Stromal cell of bone marrow (primary cell): ENCODE measurements around the gene SLC23A2.
A peak's percentile ranks its signal among the peaks of the same experiment; 100 is the strongest.

Source experiments
- DNase-seq: peaks from one replicate; pipeline ENCODE4 v3.0.0-alpha.2; 2012; ENCODE audit warnings: low read depth

Gene SLC23A2

GRCh38 chr20:4844751-4845465, 156.4 kb downstream of the SLC23A2 start:
- DNase-seq = no peak

GRCh38 chr20:4844325-4844724, 157.0 kb downstream of the SLC23A2 start:
- DNase-seq = no peak

DNA sequence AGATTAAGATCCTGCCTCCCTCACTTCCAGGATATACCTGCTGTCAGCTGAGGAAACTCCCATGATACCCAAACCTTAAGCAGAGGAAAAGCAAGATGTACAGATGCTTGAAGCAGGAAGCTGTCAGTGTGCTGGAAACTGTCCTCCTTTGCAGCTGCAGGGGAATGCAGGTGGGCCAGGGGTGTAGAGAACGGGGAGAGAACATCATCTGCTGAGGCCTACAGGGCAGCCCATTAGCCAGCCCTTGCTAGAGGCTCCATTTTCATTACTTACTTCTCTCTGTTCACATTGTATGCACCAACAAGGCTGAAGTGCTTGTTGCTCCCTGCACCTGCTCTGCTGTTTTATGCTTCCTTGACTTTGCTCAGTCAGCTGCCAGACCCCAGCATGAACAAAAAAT, 160.5 kb downstream of the SLC23A2 start:
- no peak for DNase-seq

GRCh38 chr20:4838526-4838925, 162.8 kb downstream of the SLC23A2 start:
- DNase-seq = no peak

DNA sequence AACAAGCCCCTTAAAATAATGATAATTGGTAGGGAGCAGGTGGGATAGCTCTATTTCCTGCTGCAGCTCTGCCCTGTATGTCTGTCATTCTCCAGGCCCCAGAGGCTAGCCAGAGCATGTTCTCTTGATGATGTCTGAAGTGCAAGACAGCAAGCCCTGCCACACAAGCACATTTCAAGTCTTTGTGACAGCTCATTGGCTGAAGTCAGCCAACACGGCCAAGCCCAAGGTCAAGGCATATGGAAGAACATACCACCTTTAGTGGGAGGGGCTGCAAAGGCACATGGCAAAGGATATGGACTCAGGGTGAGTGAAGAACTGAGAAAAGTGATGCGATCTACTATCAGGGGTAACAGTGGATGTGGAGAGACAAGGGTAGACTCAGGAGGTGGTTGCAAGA, 163.6 kb downstream of the SLC23A2 start:
- DNase-seq = no peak

DNA sequence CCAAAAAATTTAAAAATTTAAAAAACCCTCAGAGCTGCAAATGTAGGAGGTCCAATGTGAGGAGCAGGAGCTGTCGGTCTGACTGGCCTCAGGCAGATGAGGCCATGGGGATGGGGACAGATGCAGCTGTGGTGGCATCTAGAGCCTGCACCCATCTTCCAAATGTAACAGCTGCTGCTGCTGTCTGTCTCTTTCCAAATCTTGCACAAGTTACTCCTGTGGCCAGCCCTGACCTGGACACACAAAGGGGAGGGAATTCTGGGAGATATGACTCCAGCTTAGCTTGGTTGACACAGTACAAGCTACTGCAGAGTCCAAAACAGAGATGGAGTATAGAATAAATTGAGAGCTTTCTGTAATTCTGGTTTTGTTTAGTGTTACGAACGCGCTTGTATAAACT, 164.4 kb downstream of the SLC23A2 start:
- DNase-seq = no peak

- DNase-seq = no peak
Measured at GRCh38 chr20:4836473-4836872, 164.8 kb downstream of the SLC23A2 start.

GRCh38 chr20:4835244-4836177, 165.8 kb downstream of the SLC23A2 start:
- DNase-seq = no peak

DNA sequence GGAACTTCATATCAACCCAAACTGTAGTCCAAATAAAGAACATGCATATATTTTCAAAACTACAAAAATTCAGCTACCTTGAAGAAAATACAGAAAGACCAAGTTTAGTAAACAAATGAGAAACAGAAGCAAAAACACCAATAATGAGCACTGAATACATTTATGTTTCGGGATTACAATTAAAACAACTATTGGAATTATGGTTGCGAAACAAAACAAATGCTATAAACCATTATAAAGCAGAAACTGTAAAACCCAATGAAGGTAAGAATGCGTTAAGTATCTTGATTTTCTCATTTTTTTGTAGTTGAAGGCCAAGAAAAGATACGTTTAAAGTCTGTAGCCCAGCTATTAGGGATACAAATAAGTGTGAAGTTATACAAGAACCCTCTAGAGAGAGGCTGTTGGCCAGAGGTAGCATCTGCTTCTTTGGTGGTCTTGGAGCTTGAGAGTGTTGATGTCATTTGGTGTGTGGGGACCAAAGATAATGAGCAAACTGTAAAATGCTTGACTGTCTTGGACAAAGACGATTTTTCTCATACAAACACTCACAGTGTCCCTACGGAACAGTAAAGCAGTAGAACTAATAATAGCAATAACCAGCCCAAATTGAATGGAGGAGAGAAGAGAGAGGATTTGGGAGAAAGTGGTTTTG, 168.1 kb downstream of the SLC23A2 start:
- DNase-seq = no peak

GRCh38 chr20:4832469-4832868, 168.8 kb downstream of the SLC23A2 start:
- no peak for DNase-seq

DNA sequence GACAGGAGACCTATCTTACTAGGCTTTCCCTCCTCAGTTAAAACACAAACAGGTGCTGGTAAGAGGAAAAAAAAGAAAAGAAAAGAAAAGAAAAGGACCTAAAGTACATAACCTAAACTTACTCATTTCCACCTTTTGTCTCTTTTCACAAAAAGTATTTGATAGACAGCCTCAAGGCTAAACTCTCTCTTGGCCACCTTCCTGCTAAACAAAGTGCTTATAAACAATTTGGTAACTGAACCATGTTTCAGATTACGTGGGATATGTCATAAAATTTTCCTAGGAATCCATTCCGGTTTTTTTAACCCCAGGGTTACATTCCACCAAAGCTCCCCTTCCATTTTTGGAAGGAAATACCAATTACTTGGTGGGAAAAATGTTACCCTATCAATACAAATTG, 170.6 kb downstream of the SLC23A2 start:
- DNase-seq = no peak

- no peak for DNase-seq
Measured at GRCh38 chr20:4830259-4830658, 171.1 kb downstream of the SLC23A2 start.

DNA sequence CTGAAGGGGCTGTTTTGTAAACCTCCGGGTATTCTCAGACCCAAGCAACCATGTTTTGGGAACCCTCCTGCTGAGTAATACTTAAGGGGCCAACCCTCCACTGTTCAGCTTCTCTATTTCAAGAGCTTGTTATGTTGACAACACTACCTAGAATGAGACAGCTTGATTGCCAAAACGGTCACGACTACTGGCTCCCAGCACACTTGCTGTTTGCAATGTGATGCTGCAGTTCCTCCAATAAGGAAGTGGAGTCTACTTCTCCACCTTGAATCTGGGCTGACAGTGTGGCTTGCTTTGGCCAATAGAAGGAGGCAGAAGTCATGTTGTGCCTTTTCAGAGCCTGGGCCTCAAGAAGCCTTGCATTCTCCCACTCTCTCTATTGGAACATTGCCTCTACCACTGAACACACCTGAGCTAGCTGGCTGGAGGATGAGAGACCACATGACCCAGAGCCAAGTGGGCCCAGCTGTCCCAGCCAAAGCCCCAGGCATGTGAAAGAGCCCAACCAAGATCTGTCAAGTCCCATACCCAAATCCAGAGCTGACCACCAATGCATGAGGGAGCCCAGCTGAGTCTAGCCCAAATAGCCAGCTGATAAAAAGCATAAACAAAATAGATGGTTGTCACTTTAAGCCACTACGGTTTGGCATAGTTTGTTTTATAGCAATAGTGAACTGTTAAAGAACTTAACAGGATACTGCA, 171.6 kb downstream of the SLC23A2 start:
- no peak for DNase-seq

DNA sequence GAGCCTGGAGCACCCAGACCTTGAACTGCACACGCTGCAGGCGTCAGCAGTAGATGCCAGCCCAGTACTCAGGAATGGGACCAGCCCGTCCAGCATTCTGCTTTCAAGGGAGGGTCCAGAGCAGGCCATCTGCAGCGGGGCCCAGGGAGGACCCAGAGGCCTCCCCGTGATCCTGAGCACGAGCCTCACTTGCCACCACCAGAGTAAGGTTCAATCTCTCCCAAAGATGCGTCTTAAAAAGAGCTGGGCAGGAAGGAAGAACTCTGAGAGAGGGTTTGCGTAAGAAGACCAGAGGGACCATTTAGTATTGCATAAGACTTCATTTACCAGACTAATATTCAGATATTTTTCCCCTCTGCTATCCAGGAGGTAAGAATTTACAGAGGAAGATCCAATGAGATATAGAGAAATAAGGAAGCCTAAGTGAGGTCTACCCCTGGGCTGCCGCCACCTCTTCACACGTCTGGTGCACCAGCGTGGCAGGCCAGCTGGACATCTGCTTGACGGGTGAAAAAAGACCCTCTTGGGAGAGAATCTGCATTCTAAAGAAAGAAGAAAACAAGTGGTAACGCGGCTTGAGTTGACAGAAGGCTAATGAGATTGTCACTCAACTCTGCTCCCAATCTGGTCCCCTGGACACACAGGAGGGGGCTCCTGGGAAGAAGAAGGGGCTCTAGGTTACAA, 172.3 kb downstream of the SLC23A2 start:
- no peak for DNase-seq

DNA sequence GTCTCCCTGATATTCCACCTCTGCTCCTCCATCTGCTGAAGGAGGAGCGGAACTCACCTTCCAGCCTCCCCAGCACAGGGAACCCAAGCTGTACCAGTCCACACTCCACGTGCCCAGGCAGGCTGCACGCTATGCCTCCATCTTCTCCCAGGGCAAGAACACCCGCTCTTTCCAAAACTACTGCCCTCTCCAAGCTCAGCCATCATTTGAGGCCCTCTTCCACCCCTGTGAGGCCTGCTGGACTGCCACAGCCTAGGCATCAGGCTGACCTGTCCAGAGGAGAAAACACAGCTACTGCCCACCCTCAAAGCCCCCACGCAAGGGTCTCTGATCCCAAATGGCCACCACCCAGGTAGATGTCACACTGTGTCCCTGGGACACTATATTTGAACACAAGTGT, 179.7 kb downstream of the SLC23A2 start:
- DNase-seq = no peak

DNA sequence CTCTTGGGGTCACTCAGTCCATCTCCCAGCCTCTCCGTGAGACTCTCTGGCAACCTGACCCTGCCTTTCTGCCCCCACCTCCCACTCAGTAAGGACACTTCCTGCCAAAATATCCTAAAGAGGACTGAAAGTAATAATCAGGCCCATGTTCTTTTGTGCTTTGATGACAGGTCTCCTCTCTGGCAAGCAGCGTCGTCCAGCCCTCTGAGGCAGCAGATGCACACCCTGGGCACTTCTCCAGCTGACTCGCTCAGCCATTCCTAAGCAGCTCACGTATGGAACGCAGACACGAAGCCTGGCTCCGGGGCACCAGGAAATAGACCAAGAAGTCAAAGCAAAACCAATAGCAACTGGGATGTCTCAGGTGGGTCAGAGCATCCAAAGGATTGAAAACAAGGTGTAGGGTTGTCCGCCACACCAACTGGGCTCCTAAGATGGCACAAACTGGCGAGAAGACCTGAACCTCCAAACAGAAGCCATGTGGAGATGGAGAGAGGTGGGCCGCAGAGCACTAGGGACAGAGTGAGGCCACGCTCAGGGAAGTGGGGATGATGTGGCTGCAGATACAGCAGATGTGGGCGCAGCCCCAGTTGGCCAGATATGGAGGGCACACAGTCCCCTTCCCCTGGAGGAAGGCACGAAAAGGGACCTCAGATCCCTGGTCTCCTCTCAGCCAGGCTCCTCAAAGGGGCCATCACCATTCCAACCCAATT, 180.3 kb downstream of the SLC23A2 start:
- peak; percentile 43 for DNase-seq

DNA sequence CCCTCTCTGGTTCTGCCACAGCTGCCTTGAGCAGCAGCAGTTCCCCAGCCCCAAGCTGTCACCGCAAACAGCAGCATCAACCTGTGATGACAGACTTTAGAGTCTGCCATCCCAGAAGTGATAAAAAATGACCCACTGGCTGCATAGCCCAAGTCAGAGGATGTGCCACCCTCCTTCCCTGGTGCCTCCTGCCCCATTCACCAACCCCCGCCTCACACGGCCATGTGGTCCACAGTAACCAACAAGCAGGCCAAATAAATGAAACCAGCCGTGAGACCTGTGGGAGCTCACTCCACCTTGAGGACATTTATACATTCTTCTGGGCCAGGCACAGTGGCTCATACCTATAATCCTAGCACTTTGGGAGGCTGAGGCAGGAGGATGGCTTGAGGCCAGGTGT, 181.4 kb downstream of the SLC23A2 start:
- DNase-seq = no peak

DNA sequence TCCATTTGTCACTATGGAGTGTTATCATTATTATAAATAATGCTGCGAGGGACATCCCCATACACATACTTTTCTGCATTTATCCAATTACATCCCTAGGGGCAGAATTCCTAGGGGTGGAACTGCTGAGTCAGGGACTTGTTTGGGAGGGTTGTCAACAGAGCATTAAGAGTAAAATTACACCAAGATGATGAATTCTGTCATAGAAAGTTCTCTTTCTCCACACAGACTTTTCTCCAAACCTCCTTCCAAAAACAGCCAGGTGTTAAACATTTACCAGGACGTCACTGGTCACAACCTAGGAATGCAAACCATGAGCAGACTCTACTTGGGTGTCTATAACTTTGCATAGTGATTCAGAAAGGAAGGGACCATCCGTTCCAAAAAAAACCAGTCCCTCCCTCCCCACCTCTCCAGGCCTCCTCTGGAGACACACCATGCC, 184.1 kb downstream of the SLC23A2 start:
- DNase-seq = no peak

GRCh38 chr20:4815628-4816027, 185.7 kb downstream of the SLC23A2 start:
- DNase-seq = no peak

- no peak for DNase-seq
Measured at GRCh38 chr20:4814696-4815252, 186.5 kb downstream of the SLC23A2 start.
